ENCODE data around the gene SLC1A3.

The SLC1A3 gene

DNA sequence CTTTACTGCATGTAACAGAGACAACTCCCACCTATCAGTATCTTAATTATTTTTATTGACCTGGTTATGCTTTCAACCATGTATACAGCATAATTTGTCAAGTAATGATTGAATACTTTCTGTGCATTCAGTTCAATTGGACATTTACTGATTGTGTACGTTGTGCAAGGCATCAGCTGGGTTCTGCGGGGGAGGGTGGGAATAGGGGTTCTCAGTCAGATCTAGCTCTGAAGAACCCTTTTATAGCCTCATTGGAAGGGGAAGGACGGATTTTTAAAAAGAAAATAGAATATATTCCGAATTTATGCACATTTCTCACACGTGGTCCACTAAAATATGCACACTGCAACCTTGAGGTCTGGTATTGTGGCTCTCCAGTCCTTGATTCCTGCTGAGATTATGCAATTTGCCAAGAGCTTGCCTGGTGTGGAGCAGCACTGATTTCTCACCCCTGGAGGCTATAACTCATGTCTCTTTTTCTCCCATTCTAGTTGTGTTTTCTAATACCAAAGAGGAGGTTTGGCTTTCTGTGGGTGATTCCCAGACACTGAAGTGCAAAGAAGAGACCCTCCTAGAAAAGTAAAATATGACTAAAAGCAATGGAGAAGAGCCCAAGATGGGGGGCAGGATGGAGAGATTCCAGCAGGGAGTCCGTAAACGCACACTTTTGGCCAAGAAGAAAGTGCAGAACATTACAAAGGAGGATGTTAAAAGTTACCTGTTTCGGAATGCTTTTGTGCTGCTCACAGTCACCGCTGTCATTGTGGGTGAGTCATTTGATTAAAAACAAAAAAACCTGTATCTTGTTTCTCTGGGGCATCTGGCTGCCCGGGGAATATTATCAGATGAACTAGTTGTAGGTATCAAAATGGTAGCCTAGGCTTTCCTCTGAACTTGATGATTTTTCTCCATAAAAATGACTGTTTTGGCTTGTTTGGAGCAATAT is 1.7 kb downstream of the SLC1A3 start:
- no peak overlapping the region for H3K4me3 ChIP-seq (ENCODE audit: low read depth, low read length)
- TF ChIP-seq, protein P1, sequence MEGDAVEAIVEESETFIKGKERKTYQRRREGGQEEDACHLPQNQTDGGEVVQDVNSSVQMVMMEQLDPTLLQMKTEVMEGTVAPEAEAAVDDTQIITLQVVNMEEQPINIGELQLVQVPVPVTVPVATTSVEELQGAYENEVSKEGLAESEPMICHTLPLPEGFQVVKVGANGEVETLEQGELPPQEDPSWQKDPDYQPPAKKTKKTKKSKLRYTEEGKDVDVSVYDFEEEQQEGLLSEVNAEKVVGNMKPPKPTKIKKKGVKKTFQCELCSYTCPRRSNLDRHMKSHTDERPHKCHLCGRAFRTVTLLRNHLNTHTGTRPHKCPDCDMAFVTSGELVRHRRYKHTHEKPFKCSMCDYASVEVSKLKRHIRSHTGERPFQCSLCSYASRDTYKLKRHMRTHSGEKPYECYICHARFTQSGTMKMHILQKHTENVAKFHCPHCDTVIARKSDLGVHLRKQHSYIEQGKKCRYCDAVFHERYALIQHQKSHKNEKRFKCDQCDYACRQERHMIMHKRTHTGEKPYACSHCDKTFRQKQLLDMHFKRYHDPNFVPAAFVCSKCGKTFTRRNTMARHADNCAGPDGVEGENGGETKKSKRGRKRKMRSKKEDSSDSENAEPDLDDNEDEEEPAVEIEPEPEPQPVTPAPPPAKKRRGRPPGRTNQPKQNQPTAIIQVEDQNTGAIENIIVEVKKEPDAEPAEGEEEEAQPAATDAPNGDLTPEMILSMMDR (IDR thresholded peaks at IDR 0.05; ENCODE audit: borderline replicate concordance, insufficient read depth, low read depth, low read length), result no peak

DNA sequence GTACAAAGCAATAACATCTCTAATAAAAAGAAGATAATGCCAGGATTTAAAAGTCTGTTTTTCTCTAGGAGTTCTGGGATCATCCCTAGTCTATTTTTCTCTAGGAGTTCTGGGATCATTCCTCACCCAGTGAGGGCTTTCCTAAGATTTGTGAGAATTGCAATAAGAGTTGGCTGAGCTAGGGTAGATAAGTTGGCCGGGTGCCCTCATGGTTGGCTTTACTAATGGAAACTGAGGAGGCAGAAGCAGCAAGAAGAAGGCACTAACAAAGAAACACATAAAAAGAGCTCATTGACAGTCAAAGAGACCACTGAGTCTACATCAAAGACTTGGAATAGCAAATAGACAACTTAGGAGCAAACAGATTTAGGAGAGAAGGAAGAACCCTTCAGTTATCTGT is 4.2 kb downstream of the SLC1A3 start:
- TF ChIP-seq, protein P1 (IDR thresholded peaks at IDR 0.05; ENCODE audit: borderline replicate concordance, insufficient read depth, low read depth, low read length), result no peak
- no peak overlapping the region for H3K4me3 ChIP-seq (ENCODE audit: low read depth, low read length)

DNA sequence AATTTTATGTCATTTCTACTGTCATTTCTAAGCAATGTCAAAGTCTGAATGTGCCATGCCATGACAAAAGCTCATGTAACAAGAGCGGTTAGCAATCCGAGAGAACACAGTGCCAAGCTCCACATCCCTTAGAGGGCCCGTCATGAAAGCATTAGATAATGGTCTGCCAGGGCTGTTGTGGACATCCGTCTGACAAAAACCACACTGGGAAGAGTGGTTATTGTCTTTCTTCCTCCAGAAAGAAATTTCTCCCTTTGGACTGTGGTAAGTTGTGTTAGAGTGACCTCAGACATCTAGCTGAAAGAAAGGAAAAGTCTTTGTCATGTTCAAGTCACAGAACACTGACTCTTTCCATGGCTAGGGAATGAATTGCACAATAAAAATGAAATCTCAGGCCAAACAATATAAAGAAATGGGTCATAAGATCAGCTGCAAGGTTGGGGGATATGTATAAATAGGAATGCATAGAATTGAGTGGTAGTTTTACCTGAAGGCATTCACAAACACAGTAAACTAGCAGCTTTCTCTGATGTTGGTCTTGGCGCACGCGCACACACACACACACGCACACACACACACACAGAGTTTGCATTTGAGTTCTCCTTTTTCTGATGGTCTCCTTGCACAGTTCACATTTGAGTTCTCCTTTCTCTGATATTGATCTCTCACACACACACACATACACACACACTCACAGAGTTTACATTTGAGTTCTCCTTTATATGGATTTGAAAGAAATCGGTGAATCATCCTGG is 5.3 kb downstream of the SLC1A3 start:
- TF ChIP-seq, protein P1 (IDR thresholded peaks at IDR 0.05; ENCODE audit: borderline replicate concordance, insufficient read depth, low read depth, low read length), result no peak
- H3K4me3 ChIP-seq (ENCODE audit: low read depth, low read length), result no peak overlapping the region

DNA sequence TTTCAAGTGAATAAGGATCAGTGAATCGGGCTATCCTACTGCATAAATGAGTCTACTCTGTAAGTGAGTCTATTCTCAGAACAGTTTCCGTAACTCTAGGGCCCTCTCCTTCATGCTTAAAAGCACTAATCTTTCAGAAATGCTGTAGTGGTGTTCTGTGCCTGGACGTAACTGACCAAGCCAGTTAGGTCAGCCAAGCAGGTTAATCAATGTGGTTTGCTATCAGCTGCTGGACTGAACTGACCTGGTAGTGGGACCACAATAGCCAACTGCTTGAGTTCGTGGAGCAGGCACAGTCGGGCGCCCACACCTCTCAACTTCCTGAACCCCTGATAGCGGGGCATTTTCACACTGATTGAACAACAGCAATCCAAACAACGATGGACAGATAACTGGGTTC is 6.8 kb downstream of the SLC1A3 start:
- TF ChIP-seq, protein P1 (IDR thresholded peaks at IDR 0.05; ENCODE audit: borderline replicate concordance, insufficient read depth, low read depth, low read length), result no peak
- H3K4me3 ChIP-seq (ENCODE audit: low read depth, low read length), result no peak overlapping the region

DNA sequence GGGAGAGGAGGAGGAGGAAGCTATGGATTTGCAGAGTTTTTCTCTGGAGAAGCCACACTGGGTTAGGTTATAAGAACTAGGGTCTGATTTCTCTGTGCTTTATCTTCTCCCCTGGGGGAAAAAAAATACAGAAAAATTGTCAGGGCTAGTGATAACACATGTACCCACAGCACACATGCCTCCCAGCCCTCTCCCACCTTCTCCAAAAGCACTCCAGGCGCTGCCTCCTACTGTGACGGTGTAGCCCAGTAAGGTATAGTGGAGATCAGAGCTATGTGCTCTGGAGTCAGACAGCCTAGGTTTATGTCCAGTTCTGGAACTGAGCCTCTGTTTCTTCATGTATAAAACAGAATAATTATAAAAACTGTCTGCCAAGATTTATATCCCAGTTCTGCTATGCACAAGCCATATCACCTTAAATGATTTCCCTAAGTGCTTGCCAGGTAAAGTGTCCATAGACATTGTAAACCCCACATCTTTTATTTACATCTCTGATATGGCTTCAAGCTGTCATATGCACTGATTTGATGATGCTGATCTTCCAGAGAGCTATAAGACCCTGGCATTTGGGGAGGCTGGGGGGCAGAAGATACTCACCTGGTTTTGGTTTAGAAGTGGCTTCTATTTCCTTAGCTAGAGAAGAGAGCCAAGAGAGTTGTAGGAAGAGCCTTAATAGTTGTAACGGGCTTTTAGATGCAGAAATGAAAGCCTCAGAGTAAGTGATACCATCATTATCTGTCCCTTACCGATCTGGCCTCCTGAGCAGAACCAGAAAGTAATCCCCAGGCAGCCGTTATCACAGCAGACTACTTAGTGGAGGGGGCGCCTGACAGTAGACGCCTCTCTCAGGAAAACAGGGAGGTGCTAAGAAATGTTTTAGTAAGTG is 7.6 kb downstream of the SLC1A3 start:
- no peak overlapping the region for H3K4me3 ChIP-seq (ENCODE audit: low read depth, low read length)
- TF ChIP-seq, protein P1 (IDR thresholded peaks at IDR 0.05; ENCODE audit: borderline replicate concordance, insufficient read depth, low read depth, low read length), result no peak

DNA sequence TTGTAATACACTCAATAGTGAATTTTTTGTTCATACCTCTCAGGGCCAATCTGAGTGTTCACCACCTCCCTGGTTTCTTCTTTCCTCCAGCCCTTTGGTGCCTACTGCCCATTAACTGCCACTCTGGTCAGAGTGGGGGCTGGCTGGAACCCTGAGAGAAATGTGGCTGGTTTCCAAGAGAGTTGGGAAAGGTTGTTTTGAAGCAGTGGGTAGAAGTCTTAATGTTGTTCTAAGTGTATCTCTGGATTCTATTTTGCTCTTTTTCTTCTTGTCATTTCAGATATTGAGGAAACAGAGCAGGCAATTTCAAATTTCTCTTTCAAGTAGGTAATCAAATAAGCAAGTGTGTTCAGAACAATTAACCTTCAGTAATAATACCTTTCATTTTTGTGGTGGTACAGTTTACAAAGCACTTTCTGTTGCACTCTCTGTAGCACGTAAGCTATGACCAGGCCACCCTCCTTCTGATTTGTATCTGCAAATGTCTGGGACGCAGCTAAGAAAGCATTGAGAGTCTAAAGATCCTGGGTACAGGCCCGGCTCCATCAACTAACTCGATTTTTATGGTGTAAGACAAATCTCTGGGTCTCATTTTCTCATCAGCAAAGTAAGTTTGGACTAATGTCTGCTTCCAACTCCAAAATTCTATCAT is 8.4 kb downstream of the SLC1A3 start:
- no peak overlapping the region for H3K4me3 ChIP-seq (ENCODE audit: low read depth, low read length)
- TF ChIP-seq, protein P1 (IDR thresholded peaks at IDR 0.05; ENCODE audit: borderline replicate concordance, insufficient read depth, low read depth, low read length), result no peak

Measured in GM12875 (cell line).